ENCODE measurements around the gene TCF20.

Gene TCF20

GRCh38 chr22:42263944-42264343 is 6.5 kb downstream of the TCF20 start:
- no peak overlapping the region for H3K4me3 Mint-ChIP-seq
- H3K36me3 Mint-ChIP-seq (ENCODE audit: low read depth), result peaks cover 6% of the 10 kb centered on the region
- H3K27ac Mint-ChIP-seq, result no peak overlapping the region
- no peaks in the 10 kb centered on the region for H3K9me3 Mint-ChIP-seq
- peaks cover 86% of the 10 kb centered on the region for H3K4me1 Mint-ChIP-seq (ENCODE audit: low read depth)
- no peaks in the 10 kb centered on the region for H3K27me3 Mint-ChIP-seq

- H3K27ac Mint-ChIP-seq, result no peak overlapping the region
- no peaks in the 10 kb centered on the region for H3K9me3 Mint-ChIP-seq
- peaks cover 6% of the 10 kb centered on the region for H3K36me3 Mint-ChIP-seq (ENCODE audit: low read depth)
- H3K4me3 Mint-ChIP-seq, result no peak overlapping the region
- H3K4me1 Mint-ChIP-seq (ENCODE audit: low read depth), result peaks cover 84% of the 10 kb centered on the region
- H3K27me3 Mint-ChIP-seq, result no peaks in the 10 kb centered on the region
Measured at GRCh38 chr22:42262964-42263363, 7.5 kb downstream of the TCF20 start.

- no peaks in the 10 kb centered on the region for H3K9me3 Mint-ChIP-seq
- peaks cover 91% of the 10 kb centered on the region for H3K4me1 Mint-ChIP-seq (ENCODE audit: low read depth)
- no peak overlapping the region for H3K4me3 Mint-ChIP-seq
- peaks cover 6% of the 10 kb centered on the region for H3K36me3 Mint-ChIP-seq (ENCODE audit: low read depth)
- H3K27ac Mint-ChIP-seq, result no peak overlapping the region
- H3K27me3 Mint-ChIP-seq, result no peaks in the 10 kb centered on the region
Measured at GRCh38 chr22:42261296-42261695, 9.2 kb downstream of the TCF20 start.

GRCh38 chr22:42258126-42258525 is 12.3 kb downstream of the TCF20 start:
- H3K9me3 Mint-ChIP-seq, result no peaks in the 10 kb centered on the region
- H3K36me3 Mint-ChIP-seq (ENCODE audit: low read depth), result peaks cover 19% of the 10 kb centered on the region
- H3K27ac Mint-ChIP-seq, result no peak overlapping the region
- no peaks in the 10 kb centered on the region for H3K27me3 Mint-ChIP-seq
- no peak overlapping the region for H3K4me3 Mint-ChIP-seq
- H3K4me1 Mint-ChIP-seq (ENCODE audit: low read depth), result peaks cover 74% of the 10 kb centered on the region

GRCh38 chr22:42257386-42257785 is 13.1 kb downstream of the TCF20 start:
- Mint-ChIP-seq H3K27ac (no peak overlapping the region), H3K9me3 (no peaks in the 10 kb centered on the region), H3K36me3 (ENCODE audit: low read depth) (peaks cover 18% of the 10 kb centered on the region), H3K4me3 (no peak overlapping the region), H3K4me1 (ENCODE audit: low read depth) (peaks cover 68% of the 10 kb centered on the region), H3K27me3 (no peaks in the 10 kb centered on the region)

- H3K4me1 Mint-ChIP-seq (ENCODE audit: low read depth), result peaks cover 64% of the 10 kb centered on the region
- no peak overlapping the region for H3K27ac Mint-ChIP-seq
- H3K9me3 Mint-ChIP-seq, result no peaks in the 10 kb centered on the region
- H3K36me3 Mint-ChIP-seq (ENCODE audit: low read depth), result peaks cover 14% of the 10 kb centered on the region
- no peaks in the 10 kb centered on the region for H3K27me3 Mint-ChIP-seq
- H3K4me3 Mint-ChIP-seq, result no peak overlapping the region
Measured at GRCh38 chr22:42256930-42257329, 13.5 kb downstream of the TCF20 start.

- no peak overlapping the region for H3K4me3 Mint-ChIP-seq
- peaks cover 13% of the 10 kb centered on the region for H3K36me3 Mint-ChIP-seq (ENCODE audit: low read depth)
- no peaks in the 10 kb centered on the region for H3K27me3 Mint-ChIP-seq
- H3K27ac Mint-ChIP-seq, result no peak overlapping the region
- peaks cover 59% of the 10 kb centered on the region for H3K4me1 Mint-ChIP-seq (ENCODE audit: low read depth)
- no peaks in the 10 kb centered on the region for H3K9me3 Mint-ChIP-seq
Measured at GRCh38 chr22:42256220-42256619, 14.2 kb downstream of the TCF20 start.

GRCh38 chr22:42249831-42250230 is 20.6 kb downstream of the TCF20 start:
- no peaks in the 10 kb centered on the region for H3K27me3 Mint-ChIP-seq
- H3K4me1 Mint-ChIP-seq (ENCODE audit: low read depth), result peaks cover 25% of the 10 kb centered on the region
- H3K27ac Mint-ChIP-seq, result no peak overlapping the region
- peaks cover 13% of the 10 kb centered on the region for H3K36me3 Mint-ChIP-seq (ENCODE audit: low read depth)
- no peak overlapping the region for H3K4me3 Mint-ChIP-seq
- no peaks in the 10 kb centered on the region for H3K9me3 Mint-ChIP-seq

GRCh38 chr22:42248995-42249394 is 21.5 kb downstream of the TCF20 start:
- Mint-ChIP-seq H3K4me3 (no peak overlapping the region), H3K9me3 (no peaks in the 10 kb centered on the region), H3K27me3 (no peaks in the 10 kb centered on the region), H3K27ac (no peak overlapping the region), H3K4me1 (ENCODE audit: low read depth) (peaks cover 26% of the 10 kb centered on the region), H3K36me3 (ENCODE audit: low read depth) (peaks cover 15% of the 10 kb centered on the region)

GRCh38 chr22:42247596-42247995 is 22.9 kb downstream of the TCF20 start:
- Mint-ChIP-seq H3K27me3 (no peaks in the 10 kb centered on the region), H3K4me1 (ENCODE audit: low read depth) (peaks cover 30% of the 10 kb centered on the region), H3K9me3 (no peaks in the 10 kb centered on the region), H3K4me3 (no peak overlapping the region), H3K27ac (no peak overlapping the region), H3K36me3 (ENCODE audit: low read depth) (peaks cover 16% of the 10 kb centered on the region)

GRCh38 chr22:42243802-42244060 is 26.7 kb downstream of the TCF20 start:
- H3K4me3 Mint-ChIP-seq, result no peak overlapping the region

GRCh38 chr22:42236848-42237247 is 33.6 kb downstream of the TCF20 start:
- H3K27ac Mint-ChIP-seq, result no peak overlapping the region

More at GRCh38 chr22:42243802-42244060, 26.7 kb downstream of the TCF20 start:
- peaks cover 7% of the 10 kb centered on the region for H3K36me3 Mint-ChIP-seq (ENCODE audit: low read depth)
- H3K27me3 Mint-ChIP-seq, result no peaks in the 10 kb centered on the region
- no peaks in the 10 kb centered on the region for H3K9me3 Mint-ChIP-seq
- peaks cover 20% of the 10 kb centered on the region for H3K4me1 Mint-ChIP-seq (ENCODE audit: low read depth)
- no peak overlapping the region for H3K27ac Mint-ChIP-seq

GRCh38 chr22:42236268-42236667 is 34.2 kb downstream of the TCF20 start:
- Mint-ChIP-seq H3K4me1 (ENCODE audit: low read depth) (peaks cover 53% of the 10 kb centered on the region), H3K4me3 (no peak overlapping the region), H3K36me3 (ENCODE audit: low read depth) (peaks cover 15% of the 10 kb centered on the region), H3K27ac (no peak overlapping the region), H3K27me3 (no peaks in the 10 kb centered on the region), H3K9me3 (no peaks in the 10 kb centered on the region)

More at GRCh38 chr22:42236848-42237247, 33.6 kb downstream of the TCF20 start:
- peaks cover 53% of the 10 kb centered on the region for H3K4me1 Mint-ChIP-seq (ENCODE audit: low read depth)
- H3K36me3 Mint-ChIP-seq (ENCODE audit: low read depth), result peaks cover 14% of the 10 kb centered on the region
- H3K4me3 Mint-ChIP-seq, result no peak overlapping the region
- no peaks in the 10 kb centered on the region for H3K27me3 Mint-ChIP-seq
- no peaks in the 10 kb centered on the region for H3K9me3 Mint-ChIP-seq

GRCh38 chr22:42233879-42234278 is 36.6 kb downstream of the TCF20 start:
- Mint-ChIP-seq H3K4me1 (ENCODE audit: low read depth) (peaks cover 66% of the 10 kb centered on the region), H3K9me3 (no peaks in the 10 kb centered on the region), H3K27me3 (no peaks in the 10 kb centered on the region), H3K27ac (no peak overlapping the region), H3K4me3 (no peak overlapping the region), H3K36me3 (ENCODE audit: low read depth) (peaks cover 15% of the 10 kb centered on the region)

GRCh38 chr22:42231929-42232328 is 38.5 kb downstream of the TCF20 start:
- Mint-ChIP-seq H3K9me3 (no peaks in the 10 kb centered on the region), H3K27me3 (no peaks in the 10 kb centered on the region), H3K27ac (no peak overlapping the region), H3K4me1 (ENCODE audit: low read depth) (peaks cover 66% of the 10 kb centered on the region), H3K36me3 (ENCODE audit: low read depth) (peaks cover 9% of the 10 kb centered on the region), H3K4me3 (no peak overlapping the region)

GRCh38 chr22:42229455-42230149 is 40.9 kb downstream of the TCF20 start:
- no peak overlapping the region for H3K4me3 Mint-ChIP-seq
- H3K36me3 Mint-ChIP-seq (ENCODE audit: low read depth), result peaks cover 8% of the 10 kb centered on the region
- H3K9me3 Mint-ChIP-seq, result no peaks in the 10 kb centered on the region
- H3K27ac Mint-ChIP-seq, result no peak overlapping the region
- no peaks in the 10 kb centered on the region for H3K27me3 Mint-ChIP-seq
- H3K4me1 Mint-ChIP-seq (ENCODE audit: low read depth), result peaks cover 46% of the 10 kb centered on the region
